Measurements from ENCODE around the gene SYT5.
"Not testable (repeated sequence)": the region's sequence is repeated elsewhere in the genome, so short reads cannot be mapped to it uniquely, and the experiment has no call there.

Gene SYT5

GRCh38 chr19:55165952-55166529 is 14.0 kb downstream of the SYT5 start:
- Histone ChIP-seq H3K27ac (ENCODE audit: low read length) (no peak overlapping the region), H3K9me3 (ENCODE audit: control insufficient read depth in 1 of 2, low read length in 2 of 2) (no peaks in the 10 kb centered on the region)

GRCh38 chr19:55161571-55162322 is 18.3 kb downstream of the SYT5 start:
- H3K36me3 ChIP-seq (ENCODE audit: control insufficient read depth in 1 of 2, insufficient read depth in 2 of 2, low read length in 2 of 2): no peaks in the 10 kb centered on the region
- H3K4me3 ChIP-seq (ENCODE audit: low read depth in 1 of 2, low read length in 2 of 2): no peak overlapping the region
- no peak overlapping the region for H3K27ac ChIP-seq (ENCODE audit: low read length)
- peaks cover 4% of the 10 kb centered on the region for H3K27me3 ChIP-seq (ENCODE audit: low read depth, low read length)
- no peaks in the 10 kb centered on the region for H3K9me3 ChIP-seq (ENCODE audit: control insufficient read depth in 1 of 2, low read length in 2 of 2)
- H3K4me1 ChIP-seq (ENCODE audit: control insufficient read depth in 1 of 2, insufficient read depth in 2 of 2, low read length in 2 of 2): peaks cover 2 to 6% of the 10 kb centered on the region in 2 donors

More at GRCh38 chr19:55165952-55166529, 14.0 kb downstream of the SYT5 start:
- Histone ChIP-seq H3K36me3 (ENCODE audit: control insufficient read depth in 1 of 2, insufficient read depth in 2 of 2, low read length in 2 of 2) (no peaks in the 10 kb centered on the region), H3K4me1 (ENCODE audit: control insufficient read depth in 1 of 2, insufficient read depth in 2 of 2, low read length in 2 of 2) (peaks cover 5 to 6% of the 10 kb centered on the region in 2 donors), H3K4me3 (ENCODE audit: low read depth in 1 of 2, low read length in 2 of 2) (peak overlapping the region; percentile 40 to 53), H3K27me3 (ENCODE audit: low read depth, low read length) (peaks cover 8% of the 10 kb centered on the region)

GRCh38 chr19:55160986-55161365 is 19.1 kb downstream of the SYT5 start:
- Histone ChIP-seq H3K9me3 (ENCODE audit: control insufficient read depth in 1 of 2, low read length in 2 of 2) (no peaks in the 10 kb centered on the region), H3K27ac (ENCODE audit: low read length) (no peak overlapping the region), H3K4me3 (ENCODE audit: low read depth in 1 of 2, low read length in 2 of 2) (no peak overlapping the region), H3K4me1 (ENCODE audit: control insufficient read depth in 1 of 2, insufficient read depth in 2 of 2, low read length in 2 of 2) (peaks cover 0 to 5% of the 10 kb centered on the region in 2 donors), H3K27me3 (ENCODE audit: low read depth, low read length) (peaks cover 12% of the 10 kb centered on the region), H3K36me3 (ENCODE audit: control insufficient read depth in 1 of 2, insufficient read depth in 2 of 2, low read length in 2 of 2) (no peaks in the 10 kb centered on the region)

GRCh38 chr19:55160128-55160985 is 19.7 kb downstream of the SYT5 start:
- Histone ChIP-seq H3K4me1 (ENCODE audit: control insufficient read depth in 1 of 2, insufficient read depth in 2 of 2, low read length in 2 of 2) (peaks cover 0 to 6% of the 10 kb centered on the region in 2 donors), H3K36me3 (ENCODE audit: control insufficient read depth in 1 of 2, insufficient read depth in 2 of 2, low read length in 2 of 2) (no peaks in the 10 kb centered on the region), H3K9me3 (ENCODE audit: control insufficient read depth in 1 of 2, low read length in 2 of 2) (no peaks in the 10 kb centered on the region), H3K4me3 (ENCODE audit: low read depth in 1 of 2, low read length in 2 of 2) (no peak overlapping the region), H3K27ac (ENCODE audit: low read length) (no peak overlapping the region), H3K27me3 (ENCODE audit: low read depth, low read length) (peaks cover 9% of the 10 kb centered on the region)

GRCh38 chr19:55158848-55159749 is 21.0 kb downstream of the SYT5 start:
- Histone ChIP-seq H3K4me3 (ENCODE audit: low read depth in 1 of 2, low read length in 2 of 2) (no peak overlapping the region), H3K4me1 (ENCODE audit: control insufficient read depth in 1 of 2, insufficient read depth in 2 of 2, low read length in 2 of 2) (peaks cover 0 to 6% of the 10 kb centered on the region in 2 donors), H3K27me3 (ENCODE audit: low read depth, low read length) (peaks cover 9% of the 10 kb centered on the region), H3K36me3 (ENCODE audit: control insufficient read depth in 1 of 2, insufficient read depth in 2 of 2, low read length in 2 of 2) (no peaks in the 10 kb centered on the region), H3K9me3 (ENCODE audit: control insufficient read depth in 1 of 2, low read length in 2 of 2) (no peaks in the 10 kb centered on the region), H3K27ac (ENCODE audit: low read length) (no peak overlapping the region)

- Histone ChIP-seq H3K4me1 (ENCODE audit: control insufficient read depth in 1 of 2, insufficient read depth in 2 of 2, low read length in 2 of 2) (peaks cover 0 to 6% of the 10 kb centered on the region in 2 donors), H3K9me3 (ENCODE audit: control insufficient read depth in 1 of 2, low read length in 2 of 2) (no peaks in the 10 kb centered on the region), H3K36me3 (ENCODE audit: control insufficient read depth in 1 of 2, insufficient read depth in 2 of 2, low read length in 2 of 2) (no peaks in the 10 kb centered on the region), H3K27me3 (ENCODE audit: low read depth, low read length) (peaks cover 9% of the 10 kb centered on the region), H3K4me3 (ENCODE audit: low read depth in 1 of 2, low read length in 2 of 2) (no peak overlapping the region), H3K27ac (ENCODE audit: low read length) (no peak overlapping the region)
Observed at GRCh38 chr19:55158423-55158822, 21.7 kb downstream of the SYT5 start.

GRCh38 chr19:55157064-55157908 is 22.8 kb downstream of the SYT5 start, which contains the start of gene TNNI3:
TSS of gene TNNI3 (minus strand) at chr19:55157732. CDS start at chr19:55157589, 143 bp downstream.
- Histone ChIP-seq H3K9me3 (ENCODE audit: control insufficient read depth in 1 of 2, low read length in 2 of 2) (no peaks in the 10 kb centered on the region), H3K27me3 (ENCODE audit: low read depth, low read length) (peaks cover 9% of the 10 kb centered on the region), H3K36me3 (ENCODE audit: control insufficient read depth in 1 of 2, insufficient read depth in 2 of 2, low read length in 2 of 2) (no peaks in the 10 kb centered on the region), H3K4me1 (ENCODE audit: control insufficient read depth in 1 of 2, insufficient read depth in 2 of 2, low read length in 2 of 2) (peaks cover 0 to 6% of the 10 kb centered on the region in 2 donors), H3K4me3 (ENCODE audit: low read depth in 1 of 2, low read length in 2 of 2) (no peak within 1 kb of the TSS), H3K27ac (ENCODE audit: low read length) (no peak within 1 kb of the TSS)

GRCh38 chr19:55156202-55157063 is 23.7 kb downstream of the SYT5 start:
- Histone ChIP-seq H3K27me3 (ENCODE audit: low read depth, low read length) (peaks cover 9% of the 10 kb centered on the region), H3K4me3 (ENCODE audit: low read depth in 1 of 2, low read length in 2 of 2) (no peak overlapping the region)

GRCh38 chr19:55155784-55156183 is 24.3 kb downstream of the SYT5 start:
- H3K27ac ChIP-seq (ENCODE audit: low read length); H3K9me3 ChIP-seq (ENCODE audit: control insufficient read depth in 1 of 2, low read length in 2 of 2); H3K4me3 ChIP-seq (ENCODE audit: low read depth in 1 of 2, low read length in 2 of 2); H3K4me1 ChIP-seq (ENCODE audit: control insufficient read depth in 1 of 2, insufficient read depth in 2 of 2, low read length in 2 of 2); H3K27me3 ChIP-seq (ENCODE audit: low read depth, low read length); H3K36me3 ChIP-seq (ENCODE audit: control insufficient read depth in 1 of 2, insufficient read depth in 2 of 2, low read length in 2 of 2): not testable (repeated sequence)

More at GRCh38 chr19:55156202-55157063, 23.7 kb downstream of the SYT5 start:
- Histone ChIP-seq H3K27ac (ENCODE audit: low read length) (no peak overlapping the region), H3K9me3 (ENCODE audit: control insufficient read depth in 1 of 2, low read length in 2 of 2) (no peaks in the 10 kb centered on the region), H3K36me3 (ENCODE audit: control insufficient read depth in 1 of 2, insufficient read depth in 2 of 2, low read length in 2 of 2) (no peaks in the 10 kb centered on the region), H3K4me1 (ENCODE audit: control insufficient read depth in 1 of 2, insufficient read depth in 2 of 2, low read length in 2 of 2) (peaks cover 0 to 6% of the 10 kb centered on the region in 2 donors)

All from muscle layer of duodenum (tissue), 2 donors.